Measurements from ENCODE around the gene TOP3B.

TOP3B gene

GRCh38 chr22:21939461-21939913, 43.1 kb downstream of the TOP3B start:
- DNase-seq (ENCODE audit: low spot score), result no peak
- in situ Hi-C loops (cut with MboI; ENCODE audit: low sequenced_read_pairs, unreplicated experiment), result loop anchor here (10.0 kb wide), 1 partner anchor 65 kb away; no protein-coding TSS in a partner anchor
- no peak for TF ChIP-seq CTCF (IDR thresholded peaks at IDR 0.05; ENCODE audit: borderline replicate concordance, control extremely low read depth, extremely low read depth, insufficient read depth, missing control alignments)

DNA sequence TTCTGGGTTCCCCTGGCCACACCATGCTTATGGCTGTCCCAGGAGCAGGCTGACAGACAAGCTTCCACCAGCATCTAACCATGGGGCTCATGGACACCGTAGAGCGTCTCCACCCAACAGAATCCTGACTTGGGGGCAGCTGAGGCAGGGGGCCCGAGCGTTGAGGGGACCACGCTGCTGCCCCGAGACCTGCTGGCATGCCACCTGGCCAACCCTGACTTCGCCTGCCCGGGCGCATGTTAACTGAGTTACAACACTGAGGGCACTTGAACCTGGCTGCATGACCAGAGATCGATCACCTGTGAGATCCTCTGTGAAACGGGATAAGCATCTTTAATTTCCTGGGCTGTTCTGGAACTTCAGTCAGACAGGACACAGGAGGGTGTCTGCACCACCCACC, 43.7 kb downstream of the TOP3B start:
- in situ Hi-C loops (cut with MboI; ENCODE audit: low sequenced_read_pairs, unreplicated experiment), result loop anchor here (10.0 kb wide), 1 partner anchor 64 kb away; no protein-coding TSS in a partner anchor
- no peak for DNase-seq (ENCODE audit: low spot score)
- no peak for TF ChIP-seq CTCF (IDR thresholded peaks at IDR 0.05; ENCODE audit: borderline replicate concordance, control extremely low read depth, extremely low read depth, insufficient read depth, missing control alignments)

DNA sequence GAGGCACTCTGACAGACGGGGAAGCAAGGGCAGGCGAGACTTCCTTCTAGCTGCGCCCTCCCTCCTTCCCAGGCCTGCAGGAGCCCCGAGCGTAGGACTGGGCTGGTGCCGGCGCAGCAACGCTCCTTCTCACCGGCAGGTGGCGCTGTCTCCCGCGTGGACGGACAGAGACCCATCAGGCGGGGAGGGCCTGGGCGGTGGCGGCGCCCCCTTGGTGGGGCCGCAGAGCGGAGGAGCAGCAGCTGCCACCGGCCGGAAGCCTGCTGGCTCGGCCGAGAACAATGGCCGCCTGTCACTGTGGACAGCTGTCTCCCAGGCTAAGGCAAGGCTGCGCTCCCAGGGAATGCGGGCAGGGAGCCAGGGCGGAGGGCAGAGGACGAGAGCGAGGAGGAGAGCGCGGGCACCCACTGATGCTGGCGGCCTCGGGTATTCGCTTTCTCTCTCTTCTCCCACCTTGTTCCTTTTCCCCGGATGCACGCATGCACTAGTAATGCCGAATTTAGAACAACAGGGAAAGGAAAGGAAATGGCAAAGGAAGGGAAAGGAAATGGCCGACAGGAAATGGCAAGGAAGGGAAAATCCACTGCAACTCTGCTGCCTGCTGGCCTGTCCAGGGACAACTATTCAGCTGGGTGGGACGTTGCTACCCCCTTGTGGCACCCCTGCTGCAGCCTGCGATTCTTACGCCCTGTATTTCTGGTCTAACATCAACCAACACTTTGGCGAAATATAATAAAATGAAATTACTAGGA, 44.3 kb downstream of the TOP3B start:
- in situ Hi-C loops (cut with MboI; ENCODE audit: low sequenced_read_pairs, unreplicated experiment), result loop anchor here (10.0 kb wide), 1 partner anchor 63 kb away; no protein-coding TSS in a partner anchor
- TF ChIP-seq CTCF (IDR thresholded peaks at IDR 0.05; ENCODE audit: borderline replicate concordance, control extremely low read depth, extremely low read depth, insufficient read depth, missing control alignments), result peak; percentile 99
- peak; percentile 96 for DNase-seq (ENCODE audit: low spot score)

DNA sequence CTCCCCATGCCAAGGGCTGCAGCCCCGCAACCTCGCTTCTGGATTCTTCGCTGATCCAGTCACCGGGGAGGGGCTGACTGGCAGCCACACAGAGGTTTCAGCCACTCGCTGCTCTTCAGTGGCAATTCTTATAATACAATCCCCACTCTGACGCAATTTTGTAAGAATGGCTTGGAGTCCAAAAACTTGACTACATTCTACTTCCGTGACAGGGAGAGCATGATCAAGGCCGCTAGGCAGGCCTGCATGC, 44.8 kb downstream of the TOP3B start:
- in situ Hi-C loops (cut with MboI; ENCODE audit: low sequenced_read_pairs, unreplicated experiment), result loop anchor here (10.0 kb wide), 1 partner anchor 63 kb away; no protein-coding TSS in a partner anchor
- no peak for TF ChIP-seq CTCF (IDR thresholded peaks at IDR 0.05; ENCODE audit: borderline replicate concordance, control extremely low read depth, extremely low read depth, insufficient read depth, missing control alignments)
- no peak for DNase-seq (ENCODE audit: low spot score)

DNA sequence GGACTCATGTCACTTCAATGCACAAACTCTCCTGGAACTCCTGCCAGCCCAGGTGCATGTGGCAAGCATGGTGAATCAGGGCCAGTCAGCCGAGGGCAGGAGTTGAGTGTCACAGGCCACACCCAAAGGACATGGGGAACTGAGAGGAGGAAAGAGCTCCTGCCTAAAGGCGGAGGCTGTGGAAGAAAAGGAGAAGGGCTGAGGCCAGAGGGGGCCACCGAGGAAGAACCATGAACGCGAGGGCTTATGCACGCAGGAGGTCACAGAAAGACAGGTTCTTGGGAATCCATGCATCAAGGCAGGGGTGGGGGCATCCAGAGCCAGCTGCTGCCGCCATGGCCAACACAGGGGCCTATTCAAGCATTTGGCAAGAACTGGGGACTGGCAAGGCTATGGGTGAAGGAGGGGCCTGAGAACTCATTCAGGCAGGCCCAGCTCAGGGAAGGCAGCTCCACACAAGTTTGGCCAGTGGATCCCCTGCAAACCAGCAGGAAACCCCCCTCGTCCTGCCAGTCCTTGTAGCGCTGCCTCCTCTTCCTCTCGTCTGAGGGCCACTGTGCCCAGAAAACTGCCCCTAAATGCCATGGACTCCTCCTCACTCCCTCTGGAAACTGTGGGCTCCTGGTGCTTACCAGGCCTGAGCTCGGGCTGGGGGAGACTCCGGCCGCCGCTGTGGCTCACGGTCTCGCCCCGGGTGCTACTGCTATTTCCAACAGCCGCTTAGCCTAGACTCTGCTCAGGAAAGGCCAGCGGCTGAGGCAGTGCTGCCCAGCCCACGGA, 45.4 kb downstream of the TOP3B start:
- in situ Hi-C loops (cut with MboI; ENCODE audit: low sequenced_read_pairs, unreplicated experiment), result loop anchor here (10.0 kb wide), 1 partner anchor 62 kb away; no protein-coding TSS in a partner anchor
- TF ChIP-seq CTCF (IDR thresholded peaks at IDR 0.05; ENCODE audit: borderline replicate concordance, control extremely low read depth, extremely low read depth, insufficient read depth, missing control alignments), result no peak
- DNase-seq (ENCODE audit: low spot score), result no peak

- DNase-seq (ENCODE audit: low spot score), result no peak
- in situ Hi-C loops (cut with MboI; ENCODE audit: low sequenced_read_pairs, unreplicated experiment), result loop anchor here (10.0 kb wide), 1 partner anchor 61 kb away; no protein-coding TSS in a partner anchor
- TF ChIP-seq CTCF (IDR thresholded peaks at IDR 0.05; ENCODE audit: borderline replicate concordance, control extremely low read depth, extremely low read depth, insufficient read depth, missing control alignments), result no peak
These were observed 46.3 kb downstream of the TOP3B start for GRCh38 chr22:21936151-21936775.
